22Rv1 (cell line): ENCODE data around the gene LPO.

Experiments used
- ZFX ChIP-seq: fragments of 450-650 bp; IDR thresholded peaks from 2 replicates; pipeline ENCODE4 v1.6.1; 2017; ENCODE audit warnings: antibody characterized with exemption, borderline replicate concordance
- TF ChIP-seq, protein P1 (sequence below): fragments of 450-650 bp; IDR thresholded peaks from 2 replicates; pipeline ENCODE4 v1.5.1; 2017; ENCODE audit warnings: mild to moderate bottlenecking

DNA sequence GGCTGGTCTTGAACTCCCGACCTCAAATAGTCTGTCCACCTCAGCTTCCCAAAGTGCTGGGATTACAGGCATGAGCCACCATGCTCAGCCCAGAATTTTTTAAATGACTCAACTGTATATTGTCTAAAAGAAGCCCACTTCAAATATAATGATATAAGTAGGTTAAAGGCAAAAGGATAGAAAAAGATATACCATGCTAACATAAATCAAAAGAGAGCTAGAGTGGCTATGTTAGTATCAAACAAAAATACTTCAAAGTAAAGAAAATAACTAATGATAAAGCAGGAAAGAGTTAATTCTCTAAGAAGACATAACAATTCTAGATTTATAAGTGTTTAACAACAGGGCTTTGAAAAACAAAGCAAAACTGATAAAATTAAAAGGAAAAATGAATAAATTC is 55.6 kb downstream of the LPO start:
- TF ChIP-seq, protein P1, sequence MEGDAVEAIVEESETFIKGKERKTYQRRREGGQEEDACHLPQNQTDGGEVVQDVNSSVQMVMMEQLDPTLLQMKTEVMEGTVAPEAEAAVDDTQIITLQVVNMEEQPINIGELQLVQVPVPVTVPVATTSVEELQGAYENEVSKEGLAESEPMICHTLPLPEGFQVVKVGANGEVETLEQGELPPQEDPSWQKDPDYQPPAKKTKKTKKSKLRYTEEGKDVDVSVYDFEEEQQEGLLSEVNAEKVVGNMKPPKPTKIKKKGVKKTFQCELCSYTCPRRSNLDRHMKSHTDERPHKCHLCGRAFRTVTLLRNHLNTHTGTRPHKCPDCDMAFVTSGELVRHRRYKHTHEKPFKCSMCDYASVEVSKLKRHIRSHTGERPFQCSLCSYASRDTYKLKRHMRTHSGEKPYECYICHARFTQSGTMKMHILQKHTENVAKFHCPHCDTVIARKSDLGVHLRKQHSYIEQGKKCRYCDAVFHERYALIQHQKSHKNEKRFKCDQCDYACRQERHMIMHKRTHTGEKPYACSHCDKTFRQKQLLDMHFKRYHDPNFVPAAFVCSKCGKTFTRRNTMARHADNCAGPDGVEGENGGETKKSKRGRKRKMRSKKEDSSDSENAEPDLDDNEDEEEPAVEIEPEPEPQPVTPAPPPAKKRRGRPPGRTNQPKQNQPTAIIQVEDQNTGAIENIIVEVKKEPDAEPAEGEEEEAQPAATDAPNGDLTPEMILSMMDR = no peak
- TF ChIP-seq ZFX = no peak
